OCI-LY1 (cell line): ENCODE results near the gene PSAP.

Source experiments
- CTCF ChIP-seq: fragments of 200-600 bp; sonication (generic), shearing (Covaris generic); IDR thresholded peaks from 2 replicates; pipeline ENCODE4 v1.5.1; 2017; ENCODE audit warnings: mild to moderate bottlenecking, antibody characterized with exemption, low read length, moderate library complexity, mixed read lengths
- EZH2 ChIP-seq: fragments of 200-600 bp; sonication (generic), shearing (Covaris generic); IDR thresholded peaks from 2 replicates; pipeline ENCODE4 v1.8.0; 2017; ENCODE audit warnings: borderline replicate concordance, mixed run types, mild to moderate bottlenecking, antibody characterized with exemption, low read length, moderate library complexity, mixed read lengths

GRCh38 chr10:71815515-71816130 lies 35.4 kb downstream of the PSAP start:
- TF ChIP-seq CTCF, result no peak
- TF ChIP-seq EZH2, result no peak
